ENCODE results near the gene KCNH1.

Gene KCNH1

DNA sequence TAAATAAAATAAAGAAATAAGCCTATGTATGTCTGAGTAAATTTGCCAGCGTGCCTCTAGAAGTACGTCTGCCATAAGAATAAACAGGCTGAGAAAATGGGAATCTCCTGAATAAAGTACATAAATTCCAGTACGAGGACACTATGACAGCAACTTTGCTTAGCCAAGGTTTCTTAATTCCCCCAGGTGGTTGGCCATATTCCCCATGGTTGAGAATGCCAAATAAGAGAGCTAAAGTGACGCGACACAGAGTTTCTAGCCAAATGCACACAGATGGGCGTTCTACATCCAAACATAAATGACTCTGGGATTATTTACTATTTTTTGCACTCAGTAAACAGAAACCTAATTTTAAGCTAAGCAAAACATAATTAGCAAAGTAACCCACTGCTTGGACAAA, 19.5 kb downstream of the KCNH1 start:
- DNase-seq (ENCODE audit: low read depth): no peak
- H3K4me3 ChIP-seq (ENCODE audit: low read depth, low read length): no peak overlapping the region
- TF ChIP-seq, protein P1, sequence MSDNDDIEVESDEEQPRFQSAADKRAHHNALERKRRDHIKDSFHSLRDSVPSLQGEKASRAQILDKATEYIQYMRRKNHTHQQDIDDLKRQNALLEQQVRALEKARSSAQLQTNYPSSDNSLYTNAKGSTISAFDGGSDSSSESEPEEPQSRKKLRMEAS (IDR thresholded peaks at IDR 0.05; ENCODE audit: low read depth, low read length): no peak
- TF ChIP-seq MYC (IDR thresholded peaks at IDR 0.05; ENCODE audit: low read depth, low read length) (no peak), POLR2A (IDR thresholded peaks at IDR 0.05; ENCODE audit: extremely low read depth, insufficient read length) (no peak)
- TF ChIP-seq, protein P2, sequence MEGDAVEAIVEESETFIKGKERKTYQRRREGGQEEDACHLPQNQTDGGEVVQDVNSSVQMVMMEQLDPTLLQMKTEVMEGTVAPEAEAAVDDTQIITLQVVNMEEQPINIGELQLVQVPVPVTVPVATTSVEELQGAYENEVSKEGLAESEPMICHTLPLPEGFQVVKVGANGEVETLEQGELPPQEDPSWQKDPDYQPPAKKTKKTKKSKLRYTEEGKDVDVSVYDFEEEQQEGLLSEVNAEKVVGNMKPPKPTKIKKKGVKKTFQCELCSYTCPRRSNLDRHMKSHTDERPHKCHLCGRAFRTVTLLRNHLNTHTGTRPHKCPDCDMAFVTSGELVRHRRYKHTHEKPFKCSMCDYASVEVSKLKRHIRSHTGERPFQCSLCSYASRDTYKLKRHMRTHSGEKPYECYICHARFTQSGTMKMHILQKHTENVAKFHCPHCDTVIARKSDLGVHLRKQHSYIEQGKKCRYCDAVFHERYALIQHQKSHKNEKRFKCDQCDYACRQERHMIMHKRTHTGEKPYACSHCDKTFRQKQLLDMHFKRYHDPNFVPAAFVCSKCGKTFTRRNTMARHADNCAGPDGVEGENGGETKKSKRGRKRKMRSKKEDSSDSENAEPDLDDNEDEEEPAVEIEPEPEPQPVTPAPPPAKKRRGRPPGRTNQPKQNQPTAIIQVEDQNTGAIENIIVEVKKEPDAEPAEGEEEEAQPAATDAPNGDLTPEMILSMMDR (IDR thresholded peaks at IDR 0.05; ENCODE audit: low read depth, low read length): no peak

DNA sequence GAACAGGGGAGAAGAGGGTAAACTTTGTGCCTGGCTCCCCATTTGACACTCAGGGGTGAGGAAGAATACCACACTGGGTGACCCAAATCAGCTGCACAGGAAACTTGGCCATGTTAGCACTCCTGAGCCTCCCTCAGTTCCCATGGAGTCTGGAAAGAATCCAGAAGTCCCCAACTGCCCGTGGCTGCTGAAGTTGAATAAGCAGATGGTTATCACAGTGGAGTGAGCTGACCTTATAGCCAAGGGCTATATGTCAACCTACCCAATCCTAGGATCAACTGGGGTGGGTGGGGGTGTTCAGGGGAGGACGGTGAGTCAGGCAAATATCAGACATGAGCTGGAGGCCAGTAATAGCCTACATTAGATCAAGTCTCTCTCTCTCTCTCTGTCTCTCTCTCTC, 20.4 kb downstream of the KCNH1 start:
- no peak for DNase-seq (ENCODE audit: low read depth)
- no peak overlapping the region for H3K4me3 ChIP-seq (ENCODE audit: low read depth, low read length)
- TF ChIP-seq, protein P1 (IDR thresholded peaks at IDR 0.05; ENCODE audit: low read depth, low read length): no peak
- TF ChIP-seq, protein P2 (IDR thresholded peaks at IDR 0.05; ENCODE audit: low read depth, low read length): no peak
- TF ChIP-seq MYC (IDR thresholded peaks at IDR 0.05; ENCODE audit: low read depth, low read length) (no peak), POLR2A (IDR thresholded peaks at IDR 0.05; ENCODE audit: extremely low read depth, insufficient read length) (no peak)

DNA sequence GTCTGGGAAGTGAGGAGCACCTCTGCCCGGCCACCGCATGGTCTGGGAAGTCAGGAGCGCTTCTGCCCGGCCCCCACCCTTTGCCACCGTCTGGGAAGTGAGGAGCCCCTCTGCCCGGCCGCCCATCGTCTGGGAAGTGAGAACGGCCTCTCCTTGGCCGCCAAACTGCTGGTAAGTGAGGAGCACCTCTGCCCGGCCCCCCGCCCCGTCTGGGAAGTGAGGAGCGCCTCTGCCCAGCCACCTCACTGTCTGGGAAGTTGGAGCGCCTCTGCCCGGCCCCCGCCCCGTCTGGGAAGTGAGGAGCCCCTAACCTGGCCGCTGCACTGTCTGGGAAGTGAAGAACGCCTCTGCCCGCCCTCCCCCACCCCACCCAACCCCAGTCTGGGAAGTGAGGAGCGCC, 22.6 kb downstream of the KCNH1 start:
- no peak overlapping the region for H3K4me3 ChIP-seq (ENCODE audit: low read depth, low read length)
- TF ChIP-seq, protein P1 (IDR thresholded peaks at IDR 0.05; ENCODE audit: low read depth, low read length): no peak
- TF ChIP-seq, protein P2 (IDR thresholded peaks at IDR 0.05; ENCODE audit: low read depth, low read length): no peak
- no peak for DNase-seq (ENCODE audit: low read depth)

DNA sequence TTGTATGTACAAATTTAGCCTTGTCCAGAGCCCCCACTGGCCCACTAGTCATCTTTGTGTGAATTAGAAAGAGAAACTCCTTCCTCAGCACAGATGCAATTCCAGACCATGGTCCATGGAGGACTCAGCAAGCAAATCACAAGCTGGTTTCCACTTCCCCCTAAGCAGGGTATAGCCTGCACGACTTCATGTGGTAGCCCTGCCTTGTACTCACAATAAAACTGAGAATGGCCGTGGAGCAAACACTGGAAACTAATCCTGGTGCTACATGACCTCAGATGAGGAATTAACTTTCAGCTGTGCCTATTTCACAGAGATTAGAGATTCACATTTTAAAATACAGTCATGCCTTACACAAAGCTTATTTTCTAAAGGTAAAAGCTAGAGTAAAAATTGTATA, 32.5 kb downstream of the KCNH1 start:
- H3K4me3 ChIP-seq (ENCODE audit: low read depth, low read length): no peak overlapping the region
- no peak for DNase-seq (ENCODE audit: low read depth)
- TF ChIP-seq, protein P1 (IDR thresholded peaks at IDR 0.05; ENCODE audit: low read depth, low read length): no peak
- TF ChIP-seq MYC (IDR thresholded peaks at IDR 0.05; ENCODE audit: low read depth, low read length): no peak
- TF ChIP-seq, protein P2 (IDR thresholded peaks at IDR 0.05; ENCODE audit: low read depth, low read length): no peak
- no peak for TF ChIP-seq POLR2A (IDR thresholded peaks at IDR 0.05; ENCODE audit: extremely low read depth, insufficient read length)

DNA sequence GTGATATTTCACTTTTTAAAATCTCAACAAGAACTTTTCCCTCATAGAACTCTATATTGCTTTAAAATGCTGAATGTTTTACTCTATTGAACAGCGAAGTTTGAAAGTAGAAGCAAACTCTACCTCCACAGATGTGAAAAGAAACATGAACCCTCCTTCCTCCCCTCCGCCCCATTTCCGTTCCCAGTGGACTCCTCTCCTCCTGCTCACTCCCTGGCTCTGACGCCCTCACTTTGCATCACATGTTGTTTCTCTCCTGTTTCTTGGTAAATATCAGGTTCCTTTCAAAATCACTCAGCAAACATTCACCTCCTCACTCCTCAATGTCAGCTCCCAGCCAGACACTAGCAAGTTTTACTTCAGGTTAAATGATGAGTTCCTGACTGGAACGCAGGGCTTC, 34.6 kb downstream of the KCNH1 start:
- DNase-seq (ENCODE audit: low read depth): no peak
- TF ChIP-seq MYC (IDR thresholded peaks at IDR 0.05; ENCODE audit: low read depth, low read length) (no peak), POLR2A (IDR thresholded peaks at IDR 0.05; ENCODE audit: extremely low read depth, insufficient read length) (no peak)
- TF ChIP-seq, protein P1 (IDR thresholded peaks at IDR 0.05; ENCODE audit: low read depth, low read length): no peak
- H3K4me3 ChIP-seq (ENCODE audit: low read depth, low read length): no peak overlapping the region

DNA sequence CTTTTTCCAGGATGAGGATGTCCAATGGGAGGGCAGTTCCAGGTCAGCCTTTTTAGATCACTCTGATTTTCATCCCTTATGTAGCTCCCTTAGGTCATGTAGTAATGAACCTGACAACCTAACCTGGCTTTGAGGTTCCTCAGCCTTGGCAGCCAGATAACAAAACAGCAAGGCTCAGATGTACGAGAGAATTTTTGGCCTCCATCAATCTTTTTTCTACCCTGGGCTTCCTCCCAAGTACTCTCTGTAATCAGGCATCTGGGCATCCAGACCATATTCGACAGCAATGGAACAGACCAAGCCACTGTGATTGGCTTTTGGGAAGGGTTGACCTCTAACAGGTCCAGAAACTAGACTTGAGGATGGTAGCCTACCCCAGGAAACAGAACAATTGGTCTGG, 38.6 kb downstream of the KCNH1 start:
- no peak overlapping the region for H3K4me3 ChIP-seq (ENCODE audit: low read depth, low read length)
- TF ChIP-seq MYC (IDR thresholded peaks at IDR 0.05; ENCODE audit: low read depth, low read length): no peak
- TF ChIP-seq, protein P1 (IDR thresholded peaks at IDR 0.05; ENCODE audit: low read depth, low read length): no peak
- TF ChIP-seq, protein P2 (IDR thresholded peaks at IDR 0.05; ENCODE audit: low read depth, low read length): no peak
- no peak for TF ChIP-seq POLR2A (IDR thresholded peaks at IDR 0.05; ENCODE audit: extremely low read depth, insufficient read length)
- DNase-seq (ENCODE audit: low read depth): no peak
